Fibroblast of pulmonary artery (primary cell): Measurements from ENCODE around the gene COCH.

ENCODE experiments used
- DNase-seq: peaks from one replicate; pipeline ENCODE4 v3.0.0-alpha.2; 2010; ENCODE audit warnings: low read depth
- H3K4me3 ChIP-seq: replicated peaks from 2 replicates; pipeline ENCODE4 v1.5.1; 2011; ENCODE audit warnings: low read depth, mild to moderate bottlenecking, control low read depth, low read length, moderate library complexity
- CTCF ChIP-seq: IDR thresholded peaks from 2 replicates; pipeline ENCODE4 v1.5.1; 2011; ENCODE audit warnings: mild to moderate bottlenecking, control low read depth, low read length, inconsistent platforms; ENCODE audit errors: missing control alignments

The COCH gene

GRCh38 chr14:30903285-30904124, 29.1 kb downstream of the COCH start:
- no peak for TF ChIP-seq CTCF
- H3K4me3 ChIP-seq = no peak overlapping the region
- DNase-seq = no peak

GRCh38 chr14:30906752-30907658, 32.6 kb downstream of the COCH start:
- no peak overlapping the region for H3K4me3 ChIP-seq
- peak; percentile 57 for DNase-seq
- peak; percentile 44 for TF ChIP-seq CTCF

GRCh38 chr14:30907659-30908057, 33.3 kb downstream of the COCH start:
- no peak overlapping the region for H3K4me3 ChIP-seq
- no peak for DNase-seq
- no peak for TF ChIP-seq CTCF

- H3K4me3 ChIP-seq = no peak overlapping the region
- no peak for TF ChIP-seq CTCF
- DNase-seq = no peak
Observed at GRCh38 chr14:30908826-30909225, 34.5 kb downstream of the COCH start.

- no peak overlapping the region for H3K4me3 ChIP-seq
- TF ChIP-seq CTCF = no peak
Observed at GRCh38 chr14:30914812-30915211, 40.5 kb downstream of the COCH start.

GRCh38 chr14:30915596-30915995, 41.2 kb downstream of the COCH start:
- TF ChIP-seq CTCF = no peak
- no peak overlapping the region for H3K4me3 ChIP-seq
- DNase-seq = no peak

More at GRCh38 chr14:30914812-30915211, 40.5 kb downstream of the COCH start:
- DNase-seq = no peak
